GM19193 (cell line): ENCODE measurements around the gene SLC13A4.

Experiments used
- POLR2A ChIP-seq: IDR thresholded peaks from 4 replicates; pipeline ENCODE4 v1.6.1; 2011; ENCODE audit not compliant: insufficient read depth, insufficient read length; ENCODE audit errors: extremely low read depth

SLC13A4 gene, protein sequence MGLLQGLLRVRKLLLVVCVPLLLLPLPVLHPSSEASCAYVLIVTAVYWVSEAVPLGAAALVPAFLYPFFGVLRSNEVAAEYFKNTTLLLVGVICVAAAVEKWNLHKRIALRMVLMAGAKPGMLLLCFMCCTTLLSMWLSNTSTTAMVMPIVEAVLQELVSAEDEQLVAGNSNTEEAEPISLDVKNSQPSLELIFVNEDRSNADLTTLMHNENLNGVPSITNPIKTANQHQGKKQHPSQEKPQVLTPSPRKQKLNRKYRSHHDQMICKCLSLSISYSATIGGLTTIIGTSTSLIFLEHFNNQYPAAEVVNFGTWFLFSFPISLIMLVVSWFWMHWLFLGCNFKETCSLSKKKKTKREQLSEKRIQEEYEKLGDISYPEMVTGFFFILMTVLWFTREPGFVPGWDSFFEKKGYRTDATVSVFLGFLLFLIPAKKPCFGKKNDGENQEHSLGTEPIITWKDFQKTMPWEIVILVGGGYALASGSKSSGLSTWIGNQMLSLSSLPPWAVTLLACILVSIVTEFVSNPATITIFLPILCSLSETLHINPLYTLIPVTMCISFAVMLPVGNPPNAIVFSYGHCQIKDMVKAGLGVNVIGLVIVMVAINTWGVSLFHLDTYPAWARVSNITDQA

GRCh38 chr7:135728136-135728669 lies at the start of gene SLC13A4:
Gene SLC13A4 (minus strand): TSS chr7:135728186. CDS start chr7:135727496, 690 bp downstream.
- TF ChIP-seq POLR2A, result no peak

GRCh38 chr7:135775230-135775629 lies 47.2 kb upstream of the SLC13A4 start:
- no peak for TF ChIP-seq POLR2A

DNA sequence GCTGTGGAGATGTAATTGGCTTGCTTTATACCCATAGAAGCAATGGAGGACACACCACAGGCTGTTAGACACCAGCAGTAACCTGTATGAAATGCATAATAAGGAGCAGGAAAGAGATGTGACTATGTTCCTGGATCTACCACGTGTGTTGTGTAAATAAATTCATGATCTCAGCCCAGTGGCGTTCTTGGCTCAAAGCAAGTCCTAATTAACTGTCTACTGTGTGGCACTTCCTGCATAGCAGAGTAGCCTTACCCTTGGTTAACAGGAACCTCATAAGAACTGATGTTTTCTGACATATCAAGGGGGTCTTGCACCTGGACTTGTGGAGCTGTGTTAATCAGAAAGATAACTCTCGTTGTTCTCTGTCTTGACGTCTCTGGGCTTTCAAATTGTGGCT lies 46.3 kb upstream of the SLC13A4 start:
- no peak for TF ChIP-seq POLR2A

GRCh38 chr7:135773464-135773863 lies 45.5 kb upstream of the SLC13A4 start:
- no peak for TF ChIP-seq POLR2A

DNA sequence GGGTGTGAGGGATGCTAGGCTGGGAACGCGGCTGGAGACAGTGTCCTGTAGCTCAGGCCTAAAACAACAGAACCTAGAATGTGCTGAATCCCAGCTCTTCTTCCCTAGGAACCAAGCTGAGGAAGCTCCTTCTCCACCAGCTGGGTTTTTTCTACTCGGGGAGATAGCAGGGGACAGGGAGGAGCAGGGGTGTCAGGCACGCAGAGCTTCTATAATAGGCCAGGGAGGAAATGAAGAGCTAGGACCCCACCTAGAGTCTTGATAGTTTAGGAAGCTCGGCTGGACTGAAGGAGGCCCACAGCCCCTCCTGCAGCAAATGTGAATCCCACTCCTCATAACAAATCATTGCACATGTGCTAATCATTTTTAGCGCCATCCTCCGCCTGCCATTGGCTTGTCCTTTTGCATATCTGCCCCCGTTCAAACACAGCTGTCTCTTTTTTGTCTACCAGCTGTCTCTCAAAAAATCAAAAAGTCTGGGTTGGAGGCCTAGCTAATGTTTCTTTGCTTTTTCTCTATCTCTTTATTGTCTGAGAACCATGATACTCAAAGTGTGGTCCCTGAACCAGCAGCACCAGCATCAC lies 44.7 kb upstream of the SLC13A4 start:
- no peak for TF ChIP-seq POLR2A

- no peak for TF ChIP-seq POLR2A
These were observed 44.1 kb upstream of the SLC13A4 start for GRCh38 chr7:135771961-135772638.

- TF ChIP-seq POLR2A, result no peak
These were observed 43.1 kb upstream of the SLC13A4 start for GRCh38 chr7:135771051-135771450.

DNA sequence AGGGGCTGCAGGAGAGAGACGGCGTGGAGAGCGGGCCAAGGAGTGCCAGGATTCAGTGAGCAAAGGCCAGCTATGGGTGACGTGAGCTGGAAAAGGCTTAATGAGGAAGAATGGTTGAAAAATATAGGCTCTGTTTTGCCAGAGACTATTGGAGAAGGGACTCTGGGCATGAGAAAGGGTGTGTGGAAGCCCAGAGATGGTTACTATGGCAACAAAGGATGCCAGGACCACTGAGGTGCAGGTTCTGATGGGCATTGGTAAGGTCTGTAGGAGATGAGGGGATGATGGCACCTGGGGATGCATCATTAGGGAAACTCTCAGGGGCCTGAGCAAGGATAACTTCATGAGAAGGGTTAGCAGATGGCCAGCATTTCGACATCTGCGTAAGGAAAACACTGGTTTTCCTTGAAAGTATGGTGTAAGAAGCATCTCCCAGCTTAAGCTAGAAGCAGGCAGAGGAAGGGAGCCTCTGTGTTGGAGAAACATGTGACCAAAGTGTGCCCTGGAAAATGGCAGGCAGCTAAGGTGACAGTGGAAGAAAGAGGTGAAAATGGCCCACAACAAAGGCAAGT lies 42.2 kb upstream of the SLC13A4 start:
- TF ChIP-seq POLR2A, result no peak

- no peak for TF ChIP-seq POLR2A
These were observed 41.2 kb upstream of the SLC13A4 start for GRCh38 chr7:135769005-135769802.

DNA sequence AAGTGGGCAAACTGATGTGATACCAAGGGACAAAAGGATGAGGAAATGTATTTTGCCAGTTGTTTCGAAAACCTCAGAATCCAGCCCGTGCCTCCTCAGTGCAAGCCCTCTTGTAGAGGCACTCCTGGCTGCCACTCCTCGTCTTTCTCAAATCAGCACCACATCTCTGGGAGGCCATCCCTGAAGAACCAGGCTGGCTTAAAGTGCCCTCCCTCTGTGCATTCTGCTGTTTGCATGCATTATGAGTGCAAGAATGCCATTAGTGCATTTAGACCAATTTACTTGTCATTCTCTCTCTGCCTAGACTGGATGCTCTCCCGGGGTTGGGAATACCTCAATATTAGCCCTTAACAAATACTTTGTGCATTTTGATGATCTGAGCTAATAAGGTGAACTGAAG lies 40.5 kb upstream of the SLC13A4 start:
- no peak for TF ChIP-seq POLR2A

DNA sequence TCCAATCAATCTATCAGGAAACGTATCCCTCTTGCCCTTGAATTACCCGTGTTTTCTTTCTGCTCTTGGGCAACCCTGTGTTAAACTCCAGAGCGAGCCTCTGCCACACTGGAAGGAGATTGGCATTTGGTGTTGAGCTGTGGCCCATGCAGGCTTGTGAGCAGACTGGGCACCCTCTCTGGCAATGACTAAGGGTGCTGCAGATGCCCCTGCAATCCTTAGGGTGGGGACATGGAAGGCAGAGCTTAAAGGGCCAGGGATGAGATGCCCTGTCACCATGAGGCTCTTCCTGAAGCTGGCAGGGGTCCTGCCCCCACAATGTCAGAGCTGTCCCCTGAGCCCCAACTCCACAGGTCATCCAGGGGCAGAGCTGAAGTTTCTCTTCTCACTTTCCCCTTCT lies 40.1 kb upstream of the SLC13A4 start:
- TF ChIP-seq POLR2A, result no peak

GRCh38 chr7:135763261-135763660 lies 35.3 kb upstream of the SLC13A4 start:
- no peak for TF ChIP-seq POLR2A

- TF ChIP-seq POLR2A, result no peak
These were observed 33.9 kb upstream of the SLC13A4 start for GRCh38 chr7:135761751-135762488.
